HG03139 (cell line): Measurements from ENCODE around the gene SMAP2.

Source experiments
- ATAC-seq: cut with Tn5 transposase; IDR thresholded peaks from one replicate; pipeline ENCODE4 v1.9.1; 2021; ENCODE audit not compliant: unreplicated experiment

Gene SMAP2

DNA sequence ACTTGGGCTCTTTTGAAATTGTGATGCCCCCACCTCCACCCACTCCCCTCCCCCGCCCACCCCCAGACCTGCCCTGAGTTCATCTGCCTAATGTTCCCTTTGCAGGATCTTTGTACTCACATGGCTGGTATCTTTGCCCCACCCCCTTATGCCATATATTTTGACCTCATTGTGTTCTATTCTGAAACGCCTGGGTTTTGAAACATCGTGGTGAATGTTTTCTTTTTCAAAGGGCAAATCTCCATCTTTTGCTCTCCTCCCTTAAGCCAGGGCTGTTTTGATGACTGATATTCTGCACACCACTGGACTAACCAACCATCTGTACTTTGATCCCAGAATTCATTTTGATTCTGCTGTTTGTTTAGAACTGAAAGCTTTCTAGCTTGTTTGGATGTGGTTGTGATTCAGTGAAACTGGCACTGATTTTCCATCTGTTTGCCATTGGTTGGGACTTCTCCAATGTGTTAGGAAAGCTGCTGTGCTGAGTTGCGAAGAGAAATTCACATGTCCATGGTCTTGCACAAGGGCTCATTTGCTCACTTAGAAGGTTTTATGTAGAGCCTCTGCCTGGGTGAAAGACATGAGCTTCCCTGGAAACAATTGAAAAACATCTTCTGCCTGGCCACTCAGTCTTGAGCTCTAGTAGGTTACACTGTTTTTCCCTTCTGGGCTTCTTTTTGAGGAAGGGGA, 16.5 kb downstream of the SMAP2 start:
- ATAC-seq: no peak

DNA sequence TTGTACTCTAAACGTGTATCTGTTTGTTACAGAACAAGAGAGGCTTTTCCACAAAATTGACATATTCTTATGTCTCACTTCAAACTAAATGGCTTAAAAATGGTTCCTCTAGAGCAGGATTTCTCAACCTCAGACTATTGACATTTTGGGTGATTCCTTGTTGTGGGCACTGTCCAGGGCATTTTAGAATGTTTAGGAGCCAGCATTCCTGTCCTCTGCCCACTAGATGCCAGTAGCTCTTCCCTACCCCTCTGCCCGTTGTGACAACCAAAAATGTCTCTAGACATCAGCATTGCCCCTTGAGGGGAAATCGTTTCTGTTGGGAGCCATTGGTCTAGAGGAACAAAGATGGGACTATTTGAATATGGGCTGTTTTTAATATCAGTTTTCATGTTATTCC, 17.3 kb downstream of the SMAP2 start:
- ATAC-seq: no peak

DNA sequence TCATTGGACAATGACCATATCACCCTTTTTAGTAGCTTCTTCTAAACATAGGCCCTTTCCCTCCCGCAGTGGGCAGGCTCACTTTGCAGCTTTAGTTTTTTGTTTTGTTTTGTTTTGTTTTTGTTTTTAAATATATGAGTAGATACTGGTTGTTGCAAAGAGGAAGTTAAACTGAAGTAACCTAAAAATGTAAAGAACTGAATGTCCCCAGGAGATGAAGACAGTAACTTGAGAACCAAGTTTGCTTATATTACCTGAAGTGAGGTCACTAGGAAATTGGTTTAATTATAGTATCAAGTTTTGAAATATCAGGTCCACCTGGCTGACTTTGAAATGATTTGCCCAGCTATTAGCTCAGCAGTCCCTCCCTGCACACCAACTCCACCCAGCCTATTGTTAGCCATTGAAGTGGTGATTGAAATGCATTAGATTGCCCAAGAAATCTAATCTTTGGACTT, 18.2 kb downstream of the SMAP2 start:
- no peak for ATAC-seq

DNA sequence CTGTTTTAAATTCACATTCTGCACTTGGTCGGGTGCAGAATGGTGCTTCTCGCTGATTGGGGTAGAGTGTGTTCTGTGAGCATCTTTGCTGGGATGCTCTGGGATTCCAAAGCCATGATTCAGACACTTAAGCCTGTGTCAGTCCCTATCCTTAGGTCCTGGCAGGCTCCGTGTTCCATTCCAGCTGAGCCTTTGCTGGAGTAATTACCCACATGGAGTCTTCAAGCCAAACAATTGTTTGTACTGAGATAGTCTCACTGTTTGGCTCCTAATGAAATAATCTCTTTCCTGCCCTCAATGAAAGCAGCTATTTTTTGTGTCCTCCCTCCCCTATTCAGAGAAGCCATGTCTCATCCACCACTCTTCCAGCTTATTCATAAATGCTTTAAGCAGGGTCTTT, 18.7 kb downstream of the SMAP2 start:
- no peak for ATAC-seq

DNA sequence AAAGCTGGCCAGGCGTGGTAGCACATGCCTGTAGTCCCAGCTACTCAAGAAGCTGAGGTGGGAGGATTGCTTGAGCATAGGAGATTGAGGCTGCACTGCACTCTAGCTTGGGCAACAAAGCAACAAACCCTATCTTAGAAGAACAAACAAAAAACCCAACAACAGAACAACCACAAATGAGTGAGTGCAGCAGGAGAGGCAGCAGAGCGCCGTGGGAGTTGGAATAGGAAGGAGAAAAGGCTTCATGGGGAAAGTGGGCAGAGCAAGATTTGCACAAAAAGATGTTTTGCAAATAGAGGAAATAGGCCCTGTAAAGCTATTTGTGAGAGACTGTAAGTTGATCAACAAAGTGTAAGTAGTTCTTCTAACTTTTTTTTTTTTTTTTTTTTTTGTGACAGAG, 19.6 kb downstream of the SMAP2 start:
- no peak for ATAC-seq

DNA sequence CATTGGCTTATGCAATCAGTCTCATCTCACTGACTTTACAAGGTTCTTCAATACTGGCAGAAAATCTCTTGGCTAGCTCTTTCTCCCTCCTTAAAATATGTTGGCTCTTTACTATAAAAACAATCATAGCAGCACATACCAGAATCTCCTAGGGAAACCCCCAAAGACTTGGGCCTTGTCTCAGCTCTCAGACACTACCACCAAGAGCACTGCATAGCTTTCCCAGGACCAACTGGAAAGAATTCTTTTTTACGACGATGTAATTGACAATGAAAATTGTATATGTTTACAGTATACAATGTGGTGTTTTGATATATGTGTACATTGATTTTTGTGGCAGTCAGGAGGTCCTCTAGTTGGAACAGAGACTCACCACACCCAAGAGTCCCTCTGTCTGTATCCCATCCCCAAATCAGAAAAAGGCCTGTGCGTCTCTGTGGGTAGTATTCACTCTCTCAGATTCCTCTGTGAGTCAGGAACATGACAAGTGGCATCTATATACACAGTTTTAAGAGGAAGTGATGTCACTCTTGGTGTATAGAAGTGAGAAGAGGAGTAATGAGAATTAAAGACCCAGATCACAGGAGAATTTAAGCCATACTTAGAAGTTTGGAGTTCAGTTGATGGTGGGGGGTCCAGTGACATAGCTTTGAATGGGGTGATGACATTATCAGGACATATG, 21.1 kb downstream of the SMAP2 start:
- ATAC-seq: no peak

DNA sequence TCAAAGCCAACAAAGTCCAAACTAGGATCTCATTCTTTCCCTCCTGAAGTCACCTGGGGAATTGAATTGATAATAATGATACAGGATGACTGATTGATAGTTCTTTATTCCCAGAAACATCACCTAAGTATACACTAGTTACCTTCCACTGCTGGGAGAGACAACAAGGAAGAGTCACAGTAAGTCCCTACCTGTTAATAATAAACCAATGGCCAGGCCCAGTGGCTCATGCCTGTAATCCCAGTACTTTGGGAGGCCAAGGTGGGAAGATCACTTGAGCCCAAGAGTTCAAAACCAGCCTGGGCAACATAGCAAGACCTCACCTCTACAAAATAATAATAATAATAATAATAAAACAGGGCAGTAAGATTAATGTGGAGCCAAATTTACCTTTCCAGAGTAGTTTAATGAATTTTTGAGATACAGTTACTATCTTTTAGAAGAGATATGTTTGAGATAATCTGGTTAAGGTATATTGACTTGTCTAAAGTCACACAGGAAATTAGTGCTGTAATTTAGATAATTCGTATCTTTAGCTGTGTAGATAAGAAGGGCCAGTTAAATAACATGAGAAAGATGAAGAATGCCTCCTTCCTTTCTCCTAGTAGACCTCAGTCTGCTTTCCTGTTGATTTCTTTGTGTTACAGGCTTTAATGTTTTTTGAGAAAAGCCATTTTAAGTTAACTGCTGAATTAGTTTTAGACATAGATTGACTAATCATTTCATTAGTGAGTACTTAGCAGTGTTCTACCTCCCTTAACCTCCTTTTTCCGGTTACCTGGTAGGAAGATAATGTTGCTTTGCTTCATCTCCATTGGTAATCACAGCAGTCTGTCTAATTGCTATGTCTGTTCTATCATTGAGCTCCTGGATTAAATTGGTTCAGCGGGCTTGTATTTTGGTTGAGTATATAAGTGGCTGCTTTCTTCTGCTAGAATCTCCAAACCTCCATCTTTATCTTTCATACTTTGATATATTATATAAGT, 22.0 kb downstream of the SMAP2 start:
- ATAC-seq: no peak

DNA sequence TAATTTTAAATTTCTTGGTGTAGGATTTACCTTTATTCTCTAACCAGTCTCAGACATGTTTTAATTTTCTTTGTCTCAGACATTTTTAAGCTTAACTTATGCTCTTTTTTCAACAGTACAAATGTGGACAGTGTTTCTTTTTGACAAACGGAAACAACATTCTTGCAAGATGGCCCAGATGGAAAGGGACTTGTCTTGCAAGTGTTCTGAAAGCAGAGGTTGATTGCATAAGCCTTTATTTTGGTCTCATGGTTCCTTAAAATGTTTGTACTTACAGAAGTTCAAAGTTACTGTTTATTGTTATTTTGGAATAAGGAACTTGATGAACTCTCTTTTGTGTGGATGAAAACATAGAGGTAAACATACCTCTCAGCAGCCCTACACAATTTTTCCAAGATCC, 22.9 kb downstream of the SMAP2 start:
- ATAC-seq: no peak

DNA sequence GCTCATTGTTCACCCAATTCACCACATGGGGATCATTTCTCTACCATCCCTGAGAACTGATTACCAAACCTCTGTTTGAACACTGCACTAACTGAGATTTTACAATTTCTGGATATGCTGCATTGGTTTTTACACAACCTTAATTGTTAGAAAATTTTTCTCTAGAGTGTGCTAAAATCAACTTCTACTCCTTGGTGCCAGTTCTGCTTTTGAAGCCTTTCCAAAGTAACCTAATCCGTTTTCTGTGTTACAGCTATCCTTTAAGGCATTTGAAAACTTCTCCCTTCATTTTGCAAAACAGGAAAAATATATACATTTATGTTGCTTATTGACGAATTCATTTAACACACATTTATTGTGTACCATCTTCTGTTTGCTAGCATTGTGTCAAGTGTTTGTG, 23.7 kb downstream of the SMAP2 start:
- no peak for ATAC-seq

DNA sequence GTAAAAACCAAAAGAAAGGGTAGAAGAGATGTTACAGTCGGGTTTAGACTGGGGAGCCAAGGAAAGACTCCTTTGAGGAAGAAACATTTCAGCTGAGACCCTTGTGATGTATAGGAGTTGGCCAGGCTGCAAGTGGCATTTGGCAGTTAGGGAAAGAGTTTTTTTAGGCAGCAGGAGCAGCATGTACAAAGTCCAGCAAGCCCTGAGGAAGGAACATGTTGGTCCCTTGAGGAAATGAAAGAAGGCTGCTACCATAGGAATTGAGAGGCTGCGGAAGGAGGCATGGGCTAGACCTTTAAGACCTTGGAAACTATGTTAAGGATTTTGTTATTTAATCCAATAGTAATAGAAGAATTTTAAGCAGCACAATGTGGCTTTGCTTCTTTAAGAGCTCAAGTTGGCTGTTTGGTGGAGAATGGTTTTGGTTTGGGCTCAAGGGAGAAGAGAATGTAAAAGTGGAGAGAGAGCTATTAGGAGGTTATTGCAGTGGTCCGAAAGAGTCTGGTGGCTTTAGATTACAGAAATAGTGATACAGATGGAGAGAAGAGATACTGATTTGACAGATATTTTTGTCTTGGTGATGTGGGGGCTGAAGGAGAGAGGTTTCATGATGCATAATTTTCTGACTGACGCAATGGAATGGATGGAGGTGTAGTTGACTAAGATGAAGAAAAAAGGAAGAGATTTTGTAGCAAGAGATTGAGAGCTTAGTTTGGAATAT, 26.6 kb downstream of the SMAP2 start:
- ATAC-seq: no peak

DNA sequence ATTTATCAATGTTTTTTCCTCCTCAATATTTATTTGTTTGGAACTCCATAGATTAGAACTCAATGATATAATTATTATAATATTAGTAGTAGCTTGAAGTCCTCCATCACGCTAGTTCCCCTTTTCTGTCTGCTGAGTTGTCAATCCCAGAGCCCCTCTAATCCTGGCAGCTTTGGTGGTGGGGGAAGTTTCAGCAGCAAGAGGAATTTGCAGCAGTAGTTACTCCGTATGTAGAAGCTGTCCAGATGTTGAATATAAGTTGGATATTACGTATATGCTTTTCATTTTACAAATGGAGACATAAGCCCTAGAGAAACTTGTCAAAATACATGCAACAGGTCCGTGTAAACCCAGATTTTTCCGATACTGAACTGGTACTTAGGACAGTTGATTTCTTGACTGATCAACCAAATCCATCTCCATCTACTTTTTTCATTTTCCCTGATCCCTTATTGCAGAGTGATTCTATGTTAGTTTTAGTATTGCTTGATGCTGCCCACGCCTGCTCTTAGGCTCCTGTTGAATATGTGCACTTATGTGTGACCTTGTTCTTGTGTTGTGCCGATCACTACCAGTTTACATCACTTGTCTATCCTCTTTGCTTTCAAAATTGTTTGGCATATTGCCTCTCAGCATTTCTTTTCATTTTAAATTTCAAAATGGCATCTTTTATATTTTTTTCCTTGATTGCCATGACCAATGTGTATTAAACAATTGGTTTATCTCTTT, 28.1 kb downstream of the SMAP2 start:
- ATAC-seq: no peak

DNA sequence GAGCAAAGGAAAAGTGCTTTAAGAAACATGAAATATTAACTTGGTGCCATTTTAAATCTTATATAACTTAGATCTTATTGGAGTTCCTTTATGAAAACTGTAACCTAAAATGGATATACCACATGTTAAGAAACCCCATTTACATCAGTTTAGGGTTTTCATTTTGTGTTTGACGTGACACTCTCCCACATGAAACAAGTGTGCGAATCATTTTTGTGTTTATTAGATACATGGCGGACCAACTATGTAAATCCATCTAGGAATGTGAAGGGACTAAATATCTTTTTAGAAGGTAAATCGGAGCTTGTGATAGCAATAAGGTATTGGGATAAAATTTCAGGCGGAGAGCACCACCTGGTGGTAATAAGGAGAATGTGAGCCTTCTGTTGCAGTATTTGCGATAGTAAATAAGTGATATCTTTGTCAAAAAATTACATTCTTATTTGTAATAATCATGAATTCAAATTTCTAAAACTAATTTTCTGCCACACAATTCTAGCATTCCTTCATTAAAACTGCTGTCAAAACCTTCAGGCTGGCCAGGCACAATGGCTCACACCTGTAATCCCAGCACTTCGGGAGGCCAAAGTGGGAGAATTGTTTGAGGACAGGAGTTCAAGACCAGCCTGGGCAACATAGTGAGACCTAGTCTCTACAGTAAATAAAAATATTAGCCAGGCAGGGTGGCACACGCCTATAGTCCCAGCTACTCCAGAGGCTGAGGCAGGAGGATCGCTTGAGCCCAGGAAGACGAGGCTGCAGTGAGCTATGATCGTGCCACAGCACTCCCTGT, 31.3 kb downstream of the SMAP2 start:
- ATAC-seq: no peak

DNA sequence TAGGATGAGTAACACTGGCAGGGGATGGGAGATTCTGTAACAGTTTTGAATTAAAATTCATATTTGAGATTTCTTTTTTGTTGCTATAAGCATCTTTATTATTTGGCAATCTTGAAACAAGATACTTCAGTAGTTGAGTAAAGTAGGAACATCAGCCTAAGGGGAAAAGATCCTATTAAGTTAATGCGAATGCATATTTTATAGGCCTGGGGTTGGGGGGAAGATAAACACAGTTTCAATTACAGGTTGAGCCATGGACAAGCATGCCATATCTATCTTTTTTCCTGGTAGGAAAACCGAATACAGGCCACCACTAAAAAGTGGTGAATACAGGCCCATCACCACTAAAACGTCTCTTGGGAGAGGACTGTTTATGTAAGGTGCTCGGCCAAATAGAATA, 32.3 kb downstream of the SMAP2 start:
- ATAC-seq: no peak

DNA sequence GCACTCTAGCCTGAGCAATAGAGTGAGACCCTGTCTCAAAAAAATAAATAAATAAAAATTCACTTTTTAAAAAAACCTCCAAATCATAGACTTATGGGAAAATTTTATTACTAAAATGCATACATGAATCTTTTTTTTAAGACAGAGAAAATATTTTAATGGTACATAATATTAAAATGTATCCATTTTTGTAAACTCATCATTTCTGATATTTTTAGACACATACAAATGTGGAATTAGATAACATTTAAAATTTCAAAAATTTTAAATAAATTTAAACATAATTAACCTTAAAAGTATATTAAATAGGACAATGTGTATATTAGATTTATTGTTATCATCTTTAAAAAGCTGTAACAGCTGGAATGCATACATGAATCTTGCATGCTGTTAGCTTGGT, 33.9 kb downstream of the SMAP2 start:
- no peak for ATAC-seq

DNA sequence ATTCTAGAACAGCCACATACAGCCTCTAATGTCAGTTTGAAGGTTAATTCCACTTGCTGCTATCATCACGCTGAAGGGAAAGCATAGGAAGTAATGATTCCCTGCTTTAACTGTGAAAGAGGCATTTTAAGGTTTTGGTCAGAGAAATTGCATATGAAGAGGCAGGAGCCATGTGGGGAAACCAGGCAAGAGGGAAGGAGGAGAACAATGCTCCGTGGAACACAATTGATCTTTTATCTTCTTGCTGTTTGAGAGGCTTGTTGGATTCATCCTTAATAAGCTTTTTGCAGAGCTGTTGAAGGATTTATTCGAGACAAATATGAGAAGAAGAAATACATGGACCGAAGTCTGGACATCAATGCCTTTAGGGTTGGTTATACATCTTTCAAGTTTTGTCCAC, 35.9 kb downstream of the SMAP2 start:
- no peak for ATAC-seq

DNA sequence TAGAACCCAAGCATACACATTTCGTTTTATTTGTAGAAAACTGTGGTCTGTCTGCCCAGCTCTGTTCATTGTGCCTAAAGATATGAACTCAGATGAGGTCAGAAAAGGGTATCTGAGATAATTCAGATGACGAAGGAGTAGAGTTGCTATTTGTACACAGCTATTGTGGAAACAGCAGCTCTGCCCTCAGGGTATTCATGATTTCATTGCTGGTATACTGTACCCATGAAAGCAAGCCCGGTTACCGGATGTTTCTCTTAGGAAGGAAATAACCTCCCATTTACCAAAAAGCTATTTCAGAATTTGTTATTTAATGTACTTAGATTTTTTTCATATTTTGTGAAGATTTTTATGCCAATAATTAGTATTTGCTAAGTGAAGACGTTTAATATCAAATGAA, 37.8 kb downstream of the SMAP2 start:
- ATAC-seq: no peak

DNA sequence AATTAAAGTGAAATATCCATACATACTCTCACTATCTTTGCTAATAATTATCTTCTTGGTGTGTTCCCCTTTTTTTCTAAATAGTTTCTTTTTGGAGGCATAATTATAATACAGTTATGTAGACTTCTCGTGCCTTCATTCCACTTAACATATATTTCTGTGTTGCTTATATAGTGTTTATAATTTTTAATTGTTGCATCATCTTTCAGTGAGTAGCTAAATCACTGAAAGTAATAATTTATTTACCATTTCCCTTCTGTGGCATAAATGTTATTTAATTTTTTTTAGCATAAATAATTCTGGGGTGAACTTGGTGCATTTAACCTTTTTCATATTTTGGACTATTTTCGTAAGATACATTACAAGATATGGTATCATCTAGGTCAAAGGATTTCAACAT, 38.3 kb downstream of the SMAP2 start:
- no peak for ATAC-seq

DNA sequence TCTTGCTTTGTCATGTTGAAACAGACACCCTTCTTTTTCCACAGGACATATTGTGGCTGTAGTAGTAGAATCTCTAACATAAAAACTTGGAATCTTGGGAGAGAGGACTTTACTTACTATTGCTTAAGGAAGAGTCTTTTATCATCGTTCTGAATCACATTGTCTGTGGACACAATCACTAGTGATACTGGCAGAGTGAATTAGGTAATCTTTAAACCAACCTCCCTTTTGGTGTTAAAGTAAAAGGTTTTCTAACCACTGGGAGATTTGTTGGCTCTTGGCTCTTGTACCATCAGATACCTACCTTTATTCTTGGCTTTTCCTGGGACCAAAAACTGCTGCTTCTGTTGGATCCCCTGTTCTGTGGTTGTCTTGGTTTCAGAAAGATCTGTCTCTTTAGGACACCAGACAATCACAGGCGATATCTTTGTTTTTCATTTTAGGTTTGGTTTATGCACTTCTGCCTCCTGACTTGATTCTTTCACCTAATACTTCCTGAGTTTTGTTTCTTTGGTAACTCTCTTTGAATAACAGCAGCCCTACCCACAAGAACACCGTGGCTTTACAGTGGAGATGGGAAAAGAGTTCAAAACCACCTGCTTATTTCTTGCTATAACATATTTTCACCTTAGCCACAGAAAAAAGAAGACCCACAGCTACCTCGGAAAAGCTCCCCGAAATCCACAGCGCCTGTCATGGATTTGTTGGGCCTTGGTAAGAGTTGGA, 40.2 kb downstream of the SMAP2 start:
- ATAC-seq: no peak

DNA sequence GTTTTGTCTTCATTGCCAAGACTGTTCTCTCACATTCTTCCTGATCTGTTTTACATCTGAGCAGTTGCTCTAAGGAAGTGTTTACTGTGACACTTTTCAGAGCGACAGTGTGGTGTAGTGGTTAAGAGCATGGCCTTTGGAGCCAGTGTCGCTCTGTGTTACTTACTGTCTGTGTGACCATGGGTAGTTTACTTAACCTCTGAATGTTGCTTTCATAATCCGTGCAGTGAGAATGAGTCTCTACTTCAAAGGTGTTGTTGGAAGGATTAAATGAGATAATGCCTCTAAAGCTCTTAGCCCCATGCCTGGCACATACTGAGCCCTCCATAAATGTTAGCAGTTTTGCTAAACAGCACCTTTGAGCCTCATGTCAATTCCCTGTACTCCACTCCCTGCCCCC, 40.8 kb downstream of the SMAP2 start:
- no peak for ATAC-seq
